Liver (tissue), 3 donors: ENCODE data around the gene PROC.

Source experiments
- ATF3 ChIP-seq: IDR thresholded peaks from 2 replicates; pipeline ENCODE4 v1.6.1; 2016; ENCODE audit warnings: antibody characterized with exemption
- CTCF ChIP-seq: fragments of 150-350 bp; IDR thresholded peaks from 2 replicates; pipeline ENCODE4 v1.5.1; 2017; ENCODE audit warnings: improper control_type of control experiment, low read depth, low read length; ENCODE audit not compliant: missing input control
- FOXA1 ChIP-seq: IDR thresholded peaks from 2 replicates; pipeline ENCODE4 v1.6.1; 2016; ENCODE audit warnings: antibody characterized with exemption
- GABPA ChIP-seq, 2 donors: IDR thresholded peaks in 1 of 2; conservative IDR thresholded peaks in 1 of 2; 2 replicates each; pipeline ENCODE4 v1.6.1; 2016; ENCODE audit warnings: antibody characterized with exemption in 2 of 2, mild to moderate bottlenecking in 1 of 2, moderate library complexity in 1 of 2
- RAD21 ChIP-seq, 2 donors: IDR thresholded peaks; 2 replicates each; pipeline ENCODE4 v1.6.1; 2016; ENCODE audit warnings: antibody characterized with exemption in 2 of 2, mild to moderate bottlenecking in 2 of 2
- RXRA ChIP-seq, 2 donors: IDR thresholded peaks; 2 replicates each; pipeline ENCODE4 v1.6.1; 2017 to 2018; ENCODE audit warnings: antibody characterized with exemption in 2 of 2, mild to moderate bottlenecking in 1 of 2
- ZBTB33 ChIP-seq: IDR thresholded peaks from 2 replicates; pipeline ENCODE4 v1.6.1; 2016; ENCODE audit warnings: antibody characterized with exemption
- donor health status: healthy.
- donor health status: healthy.

- no peak for TF ChIP-seq CTCF
- TF ChIP-seq RXRA (IDR thresholded peaks at IDR 0.05) = no peak
- no peak for TF ChIP-seq ZBTB33
- no peak for TF ChIP-seq FOXA1
- TF ChIP-seq RAD21 (IDR thresholded peaks at IDR 0.05) = no peak
- TF ChIP-seq GABPA (IDR thresholded peaks at IDR 0.05 in 1 of 2, conservative IDR thresholded peaks at IDR 0.05 in 1 of 2) = no peak
- TF ChIP-seq ATF3 = no peak
Observed at GRCh38 chr2:127370010-127370409, 48.2 kb upstream of the PROC start.
